Ovary (tissue), 3 donors: Measurements from ENCODE around the gene ENTHD1.

Experiments used
- POLR2A ChIP-seq: fragments of 450-650 bp; IDR thresholded peaks from one replicate; pipeline ENCODE4 v1.6.1; 2017; ENCODE audit warnings: antibody characterized with exemption, mild to moderate bottlenecking, moderate library complexity
- TF ChIP-seq, protein P1 (sequence below), 3 donors: fragments of 450-650 bp in 2 of 3; fragments of 200-600 bp in 1 of 3; IDR thresholded peaks; one replicate each; pipeline versions ENCODE4 v1.5.1 to v1.8.0; 2016 to 2022; ENCODE audit warnings: antibody characterized with exemption in 3 of 3, mild to moderate bottlenecking in 1 of 3
- donor health status: DM: no; HTN: no; CAD: no.

DNA sequence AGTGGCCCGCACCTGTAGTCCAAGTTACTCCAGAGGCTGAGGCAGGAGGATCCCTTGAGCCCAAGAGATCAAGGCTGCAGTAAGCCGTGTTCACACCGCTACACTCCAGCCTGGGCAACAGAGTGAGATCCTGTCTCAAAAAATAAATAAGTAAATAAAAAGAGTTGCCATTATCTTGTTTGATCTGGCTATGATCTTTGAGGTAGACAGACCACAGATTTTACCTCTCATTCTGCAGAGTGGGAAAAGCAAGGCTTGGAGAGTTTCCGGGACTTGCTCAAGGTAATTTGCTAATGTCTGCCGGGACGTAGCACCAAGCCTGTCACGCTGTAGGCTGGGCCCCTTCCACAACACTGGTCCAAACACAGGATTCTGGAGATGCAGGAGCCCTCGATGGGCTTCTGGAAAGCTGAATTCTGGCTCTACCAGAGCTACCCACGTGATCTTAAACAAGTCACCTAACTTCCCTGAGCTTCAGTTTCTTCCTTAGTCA is 14.1 kb upstream of the ENTHD1 start:
- no peak for TF ChIP-seq POLR2A
- TF ChIP-seq, protein P1, sequence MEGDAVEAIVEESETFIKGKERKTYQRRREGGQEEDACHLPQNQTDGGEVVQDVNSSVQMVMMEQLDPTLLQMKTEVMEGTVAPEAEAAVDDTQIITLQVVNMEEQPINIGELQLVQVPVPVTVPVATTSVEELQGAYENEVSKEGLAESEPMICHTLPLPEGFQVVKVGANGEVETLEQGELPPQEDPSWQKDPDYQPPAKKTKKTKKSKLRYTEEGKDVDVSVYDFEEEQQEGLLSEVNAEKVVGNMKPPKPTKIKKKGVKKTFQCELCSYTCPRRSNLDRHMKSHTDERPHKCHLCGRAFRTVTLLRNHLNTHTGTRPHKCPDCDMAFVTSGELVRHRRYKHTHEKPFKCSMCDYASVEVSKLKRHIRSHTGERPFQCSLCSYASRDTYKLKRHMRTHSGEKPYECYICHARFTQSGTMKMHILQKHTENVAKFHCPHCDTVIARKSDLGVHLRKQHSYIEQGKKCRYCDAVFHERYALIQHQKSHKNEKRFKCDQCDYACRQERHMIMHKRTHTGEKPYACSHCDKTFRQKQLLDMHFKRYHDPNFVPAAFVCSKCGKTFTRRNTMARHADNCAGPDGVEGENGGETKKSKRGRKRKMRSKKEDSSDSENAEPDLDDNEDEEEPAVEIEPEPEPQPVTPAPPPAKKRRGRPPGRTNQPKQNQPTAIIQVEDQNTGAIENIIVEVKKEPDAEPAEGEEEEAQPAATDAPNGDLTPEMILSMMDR (IDR thresholded peaks at IDR 0.05), result no peak
